GM12875 (cell line): ENCODE data around the gene ATG10.
"Not testable (repeated sequence)": the region's sequence is repeated elsewhere in the genome, so short reads cannot be mapped to it uniquely, and the experiment has no call there.

Experiments
- H3K4me3 ChIP-seq: one replicate; pipeline ENCODE4 v1.5.1; 2011; ENCODE audit warnings: low read depth, low read length, control low read depth
- CTCF ChIP-seq: IDR thresholded peaks from 2 replicates; pipeline ENCODE4 v1.5.1; 2011; ENCODE audit warnings: low read depth, mild to moderate bottlenecking, control low read depth, inconsistent platforms, low read length, moderate library complexity, borderline replicate concordance; ENCODE audit not compliant: insufficient read depth

ATG10 gene

GRCh38 chr5:81986126-81986525, 14.3 kb downstream of the ATG10 start:
- H3K4me3 ChIP-seq, result no peak overlapping the region
- TF ChIP-seq CTCF, result no peak

- no peak overlapping the region for H3K4me3 ChIP-seq
- no peak for TF ChIP-seq CTCF
Observed at GRCh38 chr5:81989204-81989603, 17.4 kb downstream of the ATG10 start.

GRCh38 chr5:81994679-81995078, 22.9 kb downstream of the ATG10 start:
- TF ChIP-seq CTCF, result no peak
- H3K4me3 ChIP-seq, result no peak overlapping the region

GRCh38 chr5:81995407-81995806, 23.6 kb downstream of the ATG10 start:
- H3K4me3 ChIP-seq, result no peak overlapping the region

GRCh38 chr5:82004511-82004910, 32.7 kb downstream of the ATG10 start:
- H3K4me3 ChIP-seq, result no peak overlapping the region
- no peak for TF ChIP-seq CTCF

More at GRCh38 chr5:81995407-81995806, 23.6 kb downstream of the ATG10 start:
- TF ChIP-seq CTCF, result no peak

- H3K4me3 ChIP-seq, result not testable (repeated sequence)
Observed at GRCh38 chr5:82009869-82010268, 38.0 kb downstream of the ATG10 start.

GRCh38 chr5:82010696-82011095, 38.9 kb downstream of the ATG10 start:
- H3K4me3 ChIP-seq, result no peak overlapping the region
- TF ChIP-seq CTCF, result no peak

- no peak for TF ChIP-seq CTCF
- H3K4me3 ChIP-seq, result no peak overlapping the region
Observed at GRCh38 chr5:82011761-82012160, 39.9 kb downstream of the ATG10 start.

- not testable (repeated sequence) for H3K4me3 ChIP-seq
Observed at GRCh38 chr5:82014644-82015043, 42.8 kb downstream of the ATG10 start.
